M059J (cell line): ENCODE results near the gene RNLS. TPM values are rescaled to one million over a fixed set of nuclear protein-coding genes. Genes with fewer than 3 reads are reported as not detected.

ENCODE experiments used
- DNase-seq: peaks from one replicate; pipeline ENCODE4 v3.0.0-alpha.2; 2012; ENCODE audit warnings: low read depth
- total RNA-seq: library from RNA; depleted of rRNA; stranded (reverse); fragments of >200 nt; shearing (Covaris generic); gene quantifications from 2 replicates; pipeline ENCODE4 v1.2.3, GENCODE V29; 2014

RNLS gene
- total RNA-seq, 1 experiment from 2014 or later, result 22.8 TPM

DNA sequence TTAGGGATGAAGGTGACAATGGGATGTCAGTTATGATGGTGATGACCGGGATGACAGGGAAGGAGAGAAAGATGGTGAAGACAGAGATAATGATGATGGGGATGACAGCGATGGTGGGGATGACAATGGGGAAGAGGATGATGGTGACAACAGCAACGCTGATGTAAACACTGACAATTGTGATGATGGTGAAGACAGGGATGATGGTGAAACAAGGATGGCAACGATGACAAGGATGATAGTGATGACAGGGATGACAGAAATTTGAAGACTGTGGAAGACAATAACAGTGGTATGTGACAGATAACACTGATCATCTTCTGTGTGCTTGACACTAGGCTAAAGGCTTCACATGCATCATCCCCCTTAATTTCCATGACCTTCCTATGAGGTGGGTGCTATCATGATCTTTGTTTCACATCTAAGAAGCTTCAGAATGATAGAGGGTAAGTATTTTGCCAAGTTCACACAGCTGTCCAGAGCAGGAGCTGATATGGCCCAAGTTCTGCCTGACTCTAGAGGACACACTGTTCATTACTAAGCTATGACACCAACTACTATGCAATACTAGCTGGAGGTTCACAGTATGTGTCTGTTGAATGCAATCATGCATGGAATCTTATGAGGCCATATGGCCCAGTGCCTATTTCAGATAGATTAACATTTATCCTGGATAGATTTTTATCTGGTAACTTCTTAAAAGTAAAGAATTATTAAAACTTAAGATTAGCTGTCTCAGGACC, 105.6 kb downstream of the RNLS start:
- no peak for DNase-seq

DNA sequence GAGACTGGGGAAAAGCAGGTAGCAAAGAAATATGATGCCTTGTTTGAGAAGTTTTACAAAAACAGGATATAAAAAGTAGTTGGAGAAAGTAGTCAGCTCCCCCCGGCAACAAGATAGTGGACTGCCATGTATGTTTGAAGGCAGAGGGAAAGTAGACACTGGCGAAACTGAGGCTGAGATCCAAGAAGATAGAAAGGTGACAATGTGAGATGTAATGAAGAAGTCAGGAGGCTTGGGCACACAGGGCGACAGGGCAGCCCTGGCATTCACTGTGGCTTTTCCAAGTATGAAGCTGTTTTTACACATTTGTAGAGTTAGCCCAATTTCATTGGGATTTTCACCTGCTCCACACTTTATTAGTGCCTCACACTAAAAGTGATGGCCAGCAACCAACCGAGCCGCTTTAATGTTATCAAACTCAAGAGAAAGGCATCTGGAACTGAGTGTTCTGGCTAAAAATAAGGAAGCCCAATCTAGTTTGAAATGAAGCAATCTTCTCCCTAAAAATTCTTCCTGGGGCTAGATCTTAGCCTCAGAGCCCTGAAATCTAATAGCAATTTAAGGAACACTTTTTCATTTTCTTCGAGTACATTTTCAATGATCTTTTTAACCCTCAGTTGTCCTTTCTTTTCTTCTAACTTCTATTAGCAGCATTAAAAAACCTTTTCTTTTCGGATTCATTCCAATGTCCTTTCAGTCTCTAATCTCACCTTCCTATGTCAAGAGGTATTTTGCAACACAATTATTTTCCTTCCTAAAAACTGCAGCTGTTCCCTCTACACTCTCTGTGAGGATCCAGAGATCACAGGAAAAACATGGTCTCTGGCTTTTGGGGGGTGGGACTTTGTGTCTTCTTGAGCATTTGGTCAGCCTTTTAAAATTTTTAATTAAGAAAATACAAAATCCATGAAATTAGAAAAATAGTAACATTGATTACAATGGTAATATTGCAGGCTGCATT, 108.0 kb downstream of the RNLS start:
- DNase-seq, result no peak

DNA sequence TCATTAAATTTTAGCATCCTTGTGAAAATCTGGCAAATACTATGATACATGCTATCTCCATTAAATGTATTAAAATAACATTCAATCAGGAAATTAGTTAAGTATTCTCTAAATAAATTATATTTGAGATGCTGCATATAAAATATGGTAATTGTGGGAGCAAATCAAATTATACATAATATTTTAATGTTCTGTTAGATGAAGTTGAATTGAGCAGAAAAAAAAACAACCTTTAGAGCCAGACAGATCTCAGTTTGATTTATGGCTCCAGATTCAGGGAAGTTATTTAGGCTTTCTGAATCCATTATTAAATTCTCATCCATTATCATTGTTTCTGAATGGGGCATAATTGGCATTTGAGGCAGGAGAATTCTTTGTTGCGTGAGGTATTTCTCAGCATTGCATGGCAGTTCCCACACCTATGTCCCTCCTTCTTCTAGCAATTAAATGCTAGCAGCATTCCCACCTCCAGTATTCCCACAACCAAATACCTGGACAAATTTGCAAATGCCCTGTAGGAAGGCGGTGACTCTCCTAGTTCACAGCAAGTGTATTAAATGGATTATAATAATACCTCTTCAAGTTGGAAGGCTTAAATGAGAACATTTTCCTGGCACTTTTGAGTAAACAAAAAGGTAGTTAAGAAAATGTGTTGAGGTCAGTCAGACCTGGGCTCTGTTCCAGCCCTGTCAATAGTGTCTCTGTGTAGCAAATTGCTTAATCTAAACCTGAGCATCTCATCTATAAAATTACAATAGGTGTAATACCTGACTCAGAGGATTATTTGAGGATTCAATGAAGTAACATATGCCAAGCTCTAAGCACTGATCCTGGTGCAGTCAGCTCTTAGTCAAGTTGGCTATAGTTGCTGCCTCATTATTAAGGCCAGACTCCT, 108.9 kb downstream of the RNLS start:
- peak; percentile 48 for DNase-seq

GRCh38 chr10:88472540-88472939, 110.6 kb downstream of the RNLS start:
- DNase-seq, result no peak

DNA sequence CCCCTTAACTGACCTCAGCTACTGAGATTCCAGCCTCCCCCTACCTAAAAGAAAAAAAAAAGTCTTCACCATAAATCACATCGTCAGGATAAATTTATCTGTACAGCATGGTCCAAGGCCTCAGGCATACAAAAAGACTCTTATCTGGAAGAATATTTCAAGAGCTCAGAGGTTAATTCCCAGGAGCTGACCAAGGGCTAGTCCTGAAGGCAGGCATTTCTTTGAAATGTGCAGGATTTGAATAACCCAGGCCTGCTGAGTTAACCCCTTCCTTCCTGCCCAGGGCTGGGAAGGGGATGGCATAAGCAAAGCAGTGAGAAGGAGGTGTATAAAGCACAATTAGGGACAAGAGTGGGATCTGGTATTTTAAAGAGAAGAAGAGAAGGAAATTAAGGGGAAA, 111.2 kb downstream of the RNLS start:
- DNase-seq, result no peak

- DNase-seq, result no peak
Observed at GRCh38 chr10:88467835-88468485, 115.2 kb downstream of the RNLS start.

- peak; percentile 61 for DNase-seq
Observed at GRCh38 chr10:88466786-88467185, 116.3 kb downstream of the RNLS start.

DNA sequence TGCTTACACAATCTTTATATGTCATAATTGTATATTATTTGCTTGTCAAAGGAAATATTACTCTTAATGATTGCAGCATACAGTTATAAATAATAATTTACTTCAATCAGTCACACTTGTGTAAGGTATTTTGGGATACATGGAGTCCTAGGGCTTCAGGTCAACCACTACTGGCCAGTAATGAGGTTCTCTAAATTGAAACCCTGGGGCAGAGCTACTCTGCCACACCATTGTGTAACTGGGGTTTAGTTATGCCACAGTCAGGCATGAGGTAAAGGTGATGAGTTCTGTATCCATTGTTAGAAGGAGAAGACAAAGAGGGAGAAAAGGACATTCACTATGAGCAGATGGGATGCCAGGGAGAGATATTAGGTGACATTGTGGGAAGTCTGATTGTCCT, 117.4 kb downstream of the RNLS start:
- DNase-seq, result no peak

GRCh38 chr10:88463811-88464210, 119.3 kb downstream of the RNLS start:
- DNase-seq, result no peak

- no peak for DNase-seq
Observed at GRCh38 chr10:88461426-88461825, 121.7 kb downstream of the RNLS start.

DNA sequence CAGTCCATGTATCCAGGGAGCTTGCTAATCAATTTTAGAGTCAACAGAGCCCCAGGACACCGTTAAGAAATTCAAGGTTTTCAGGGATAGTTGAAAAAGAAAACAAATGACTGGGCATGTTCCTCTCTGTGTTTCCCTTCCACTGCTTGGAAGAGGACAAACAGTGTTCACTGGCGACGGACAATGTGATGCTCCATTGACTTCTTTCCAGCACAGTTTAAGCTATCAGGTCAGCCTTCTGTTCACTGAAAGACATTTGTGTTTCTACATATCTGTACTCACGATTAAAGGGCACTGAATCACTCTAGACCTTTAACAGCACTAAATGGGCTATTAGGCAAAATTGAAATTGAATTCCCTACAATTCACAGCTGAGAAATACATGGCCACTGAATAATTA, 123.6 kb downstream of the RNLS start:
- no peak for DNase-seq

DNA sequence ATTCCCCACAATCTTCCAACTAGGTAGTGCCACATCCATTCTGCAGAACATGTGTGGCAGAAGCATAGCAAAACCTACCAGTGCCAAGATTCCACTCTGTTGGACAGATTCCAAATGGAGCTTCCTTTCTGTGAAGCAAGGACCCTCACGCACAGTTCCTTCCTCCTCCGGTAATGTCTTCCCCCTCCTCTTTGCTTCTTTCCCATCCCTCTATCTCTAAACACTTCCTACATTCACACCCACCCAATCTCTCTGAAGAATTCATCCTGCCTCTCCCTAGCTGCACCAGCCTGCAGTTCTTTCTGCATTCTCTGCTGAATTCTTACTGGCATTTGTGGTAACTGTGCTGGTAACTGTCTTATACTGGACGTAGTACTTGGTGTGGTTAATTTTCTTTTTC, 124.9 kb downstream of the RNLS start:
- no peak for DNase-seq

DNA sequence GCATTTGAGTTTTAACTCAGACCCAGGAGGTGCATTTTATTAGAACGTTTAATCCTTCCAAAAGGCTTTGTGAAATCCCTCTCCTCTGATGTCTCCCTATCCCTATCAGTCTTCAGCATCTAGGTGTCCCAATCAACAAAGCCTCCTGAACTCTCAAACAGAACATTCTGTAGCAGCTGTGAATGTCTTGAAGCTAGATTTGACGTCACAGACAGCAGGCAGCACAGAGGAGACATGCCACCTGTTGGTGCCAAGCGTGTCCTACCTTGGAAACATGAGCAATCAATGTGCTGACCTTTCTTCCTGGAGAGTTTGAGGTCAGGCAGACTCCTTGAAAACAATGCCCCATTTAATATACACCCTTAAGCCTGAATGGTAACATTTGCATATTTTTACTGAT, 125.5 kb downstream of the RNLS start:
- no peak for DNase-seq

DNA sequence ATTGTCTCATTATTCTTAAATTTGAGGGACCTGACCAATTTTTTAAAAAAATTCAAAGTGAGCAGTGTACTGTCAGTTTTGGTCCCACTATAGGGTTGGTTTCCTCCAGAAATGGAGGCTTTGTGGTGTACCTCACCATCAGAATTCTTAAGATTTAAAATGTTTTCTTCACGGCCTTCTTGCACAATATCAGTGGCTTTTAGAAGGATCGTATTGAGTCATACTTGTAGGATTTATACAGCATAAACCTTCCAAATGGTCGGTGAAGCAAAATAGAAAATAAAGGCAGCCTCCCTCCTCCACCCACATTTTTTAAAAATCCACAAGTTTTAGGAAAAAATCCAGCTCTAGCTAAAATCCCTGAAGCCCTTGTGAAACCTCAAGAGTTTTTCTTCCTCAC, 126.4 kb downstream of the RNLS start:
- DNase-seq, result peak; percentile 60

DNA sequence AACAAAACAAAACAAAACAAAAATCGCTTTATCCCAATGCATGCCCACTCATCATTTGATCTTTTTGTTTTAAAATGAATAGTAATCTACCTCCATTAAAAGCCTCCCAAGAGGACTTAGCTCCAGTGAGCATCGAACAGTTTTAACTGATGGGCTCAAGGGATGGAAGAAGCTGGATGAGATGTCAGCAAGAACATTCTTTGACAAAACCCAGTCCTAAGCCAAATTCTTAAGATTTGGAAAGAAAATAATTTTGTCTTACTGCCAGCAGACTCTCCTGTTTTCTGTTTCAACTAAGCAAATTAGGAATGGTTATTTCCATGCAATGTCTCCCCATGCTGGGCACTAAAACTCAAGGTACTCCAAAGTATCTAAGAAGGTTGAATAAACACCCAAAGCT, 127.3 kb downstream of the RNLS start:
- DNase-seq, result no peak

- DNase-seq, result no peak
Observed at GRCh38 chr10:88450201-88450600, 132.9 kb downstream of the RNLS start.

DNA sequence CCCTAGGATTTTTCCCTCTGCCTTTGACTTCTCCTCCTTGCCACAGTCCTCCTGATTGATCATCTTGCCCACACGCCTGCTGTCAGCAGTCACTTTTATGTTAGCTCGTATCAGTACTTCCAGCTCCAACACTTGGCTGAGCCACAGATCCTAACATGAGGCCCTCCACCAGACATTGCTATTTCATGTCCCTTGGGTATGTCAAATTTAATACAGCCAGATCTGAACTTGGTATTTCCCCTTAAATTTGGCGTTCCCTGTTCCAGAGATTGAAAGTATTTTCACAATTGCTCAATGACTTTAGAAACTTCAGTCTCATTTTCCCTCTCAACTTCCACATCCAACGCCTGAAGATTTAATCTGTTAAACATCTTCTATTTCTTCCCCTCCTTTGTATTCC, 140.4 kb downstream of the RNLS start:
- no peak for DNase-seq

DNA sequence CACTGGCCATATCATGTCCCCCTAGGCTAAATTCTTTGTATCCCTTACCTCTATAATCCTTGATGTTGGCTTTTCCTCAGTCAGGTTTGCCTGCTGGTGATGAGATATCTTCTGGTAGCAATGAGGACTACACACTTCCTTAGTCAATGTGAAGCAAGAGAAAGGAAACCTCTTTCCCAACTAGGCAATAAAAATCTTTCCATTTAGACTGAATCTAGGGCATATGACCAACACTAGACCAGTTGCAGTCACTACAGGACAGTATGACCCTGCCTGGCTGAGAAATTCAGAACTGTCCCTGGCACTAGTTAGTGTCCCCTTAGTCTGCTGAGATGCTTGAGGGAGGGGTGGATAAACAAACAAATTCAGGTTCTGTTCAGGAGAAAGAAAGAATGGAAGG, 142.6 kb downstream of the RNLS start:
- DNase-seq, result no peak

DNA sequence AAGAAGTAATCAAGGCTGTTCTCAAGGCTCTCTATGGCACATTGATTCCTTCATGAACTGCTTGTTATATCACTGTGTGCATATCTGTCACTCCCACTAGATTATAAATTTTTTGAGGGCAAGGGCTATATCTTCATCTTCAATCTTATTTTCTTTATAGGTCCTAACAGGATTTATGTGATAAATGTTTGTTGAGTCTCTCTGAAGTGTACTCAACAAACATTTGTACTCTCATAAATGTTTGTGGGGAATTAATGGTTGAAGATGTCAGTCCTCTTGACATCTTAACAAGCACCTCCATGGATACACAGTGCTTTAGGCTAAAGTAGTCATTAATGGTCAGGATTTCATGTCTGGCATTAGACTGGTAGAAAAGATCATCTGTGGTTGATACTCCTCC, 143.2 kb downstream of the RNLS start:
- DNase-seq, result peak; percentile 31

DNA sequence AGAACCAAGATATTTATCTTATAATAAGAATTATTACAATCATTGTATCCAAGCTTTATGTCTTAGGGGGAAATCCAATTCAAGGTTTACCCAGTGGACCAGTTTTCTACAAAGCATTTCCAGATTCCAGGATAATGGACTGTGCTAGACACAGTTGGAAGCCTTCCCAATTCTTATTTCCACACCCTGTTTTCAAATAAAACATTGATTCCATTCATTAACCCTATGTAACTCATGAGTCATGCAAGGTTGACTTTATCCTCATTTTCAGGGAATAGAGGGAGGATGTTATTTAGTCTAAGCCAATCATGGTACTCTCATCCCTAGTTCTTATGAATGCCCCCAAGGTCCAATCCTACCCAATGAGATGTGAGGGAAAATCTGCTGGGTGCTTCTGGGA, 145.7 kb downstream of the RNLS start:
- DNase-seq, result peak; percentile 15

GRCh38 chr10:88433565-88434186, 149.4 kb downstream of the RNLS start:
- DNase-seq, result no peak
